Neuron (in vitro differentiated cells): ENCODE results near the gene SLC46A2.

Experiments
- H2AFZ ChIP-seq: one replicate; pipeline ENCODE4 v1.6.1; 2013; ENCODE audit warnings: low read depth, mild to moderate bottlenecking, inconsistent platforms, low read length, moderate library complexity
- H3K27me3 ChIP-seq: one replicate; pipeline ENCODE4 v1.6.1; 2013; ENCODE audit warnings: low read length; ENCODE audit not compliant: insufficient read depth
- H3K36me3 ChIP-seq: one replicate; pipeline ENCODE4 v1.6.1; 2013; ENCODE audit warnings: low read length; ENCODE audit not compliant: insufficient read depth
- H3K4me1 ChIP-seq: one replicate; pipeline ENCODE4 v1.6.1; 2013; ENCODE audit warnings: low read length; ENCODE audit not compliant: insufficient read depth
- H3K4me3 ChIP-seq: 2 replicates; pipeline ENCODE4 v1.5.1; 2013; ENCODE audit warnings: mild to moderate bottlenecking, low read length, moderate library complexity
- H3K9me3 ChIP-seq: one replicate; pipeline ENCODE4 v1.6.1; 2013; ENCODE audit warnings: low read length

SLC46A2 gene, protein sequence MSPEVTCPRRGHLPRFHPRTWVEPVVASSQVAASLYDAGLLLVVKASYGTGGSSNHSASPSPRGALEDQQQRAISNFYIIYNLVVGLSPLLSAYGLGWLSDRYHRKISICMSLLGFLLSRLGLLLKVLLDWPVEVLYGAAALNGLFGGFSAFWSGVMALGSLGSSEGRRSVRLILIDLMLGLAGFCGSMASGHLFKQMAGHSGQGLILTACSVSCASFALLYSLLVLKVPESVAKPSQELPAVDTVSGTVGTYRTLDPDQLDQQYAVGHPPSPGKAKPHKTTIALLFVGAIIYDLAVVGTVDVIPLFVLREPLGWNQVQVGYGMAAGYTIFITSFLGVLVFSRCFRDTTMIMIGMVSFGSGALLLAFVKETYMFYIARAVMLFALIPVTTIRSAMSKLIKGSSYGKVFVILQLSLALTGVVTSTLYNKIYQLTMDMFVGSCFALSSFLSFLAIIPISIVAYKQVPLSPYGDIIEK

DNA sequence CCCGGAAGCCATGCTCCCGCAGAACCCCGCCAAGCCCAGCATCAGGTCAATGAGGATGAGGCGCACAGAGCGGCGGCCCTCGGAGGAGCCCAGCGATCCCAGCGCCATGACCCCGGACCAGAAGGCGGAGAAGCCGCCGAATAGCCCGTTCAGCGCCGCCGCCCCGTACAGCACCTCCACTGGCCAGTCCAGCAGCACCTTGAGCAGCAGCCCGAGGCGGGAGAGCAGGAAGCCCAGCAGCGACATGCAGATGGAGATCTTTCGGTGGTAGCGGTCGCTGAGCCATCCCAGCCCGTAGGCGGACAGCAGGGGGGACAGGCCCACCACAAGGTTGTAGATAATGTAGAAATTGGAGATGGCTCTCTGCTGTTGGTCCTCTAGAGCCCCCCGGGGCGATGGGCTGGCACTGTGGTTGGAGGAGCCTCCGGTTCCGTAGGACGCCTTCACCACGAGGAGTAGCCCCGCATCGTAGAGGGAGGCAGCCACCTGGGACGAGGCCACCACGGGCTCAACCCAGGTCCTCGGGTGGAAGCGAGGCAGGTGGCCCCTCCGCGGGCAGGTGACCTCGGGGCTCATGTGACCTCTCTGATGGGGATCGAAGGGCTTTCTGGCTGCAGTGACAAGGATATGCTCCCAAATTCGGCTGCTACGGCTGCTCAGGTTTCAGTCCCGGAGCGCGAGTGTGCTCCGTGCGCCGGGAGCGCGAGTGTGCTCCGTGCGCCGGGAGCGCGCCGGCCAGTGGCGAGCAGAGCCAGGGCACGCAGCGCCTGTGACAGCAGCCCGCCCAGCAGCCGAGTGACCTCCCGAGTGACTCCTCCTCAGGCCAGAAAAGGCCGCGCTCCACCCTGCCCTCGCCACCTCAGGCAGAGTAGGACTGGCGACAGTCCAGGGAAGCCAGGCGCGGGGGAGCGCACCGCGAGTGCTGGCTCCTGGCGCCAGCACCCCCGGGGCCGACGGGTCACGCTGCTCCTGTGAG lies at the start of gene SLC46A2:
Gene SLC46A2 (minus strand): TSS at position 771 of the 976 bp plus-strand sequence. CDS start 195 bp downstream, at position 576.
- Histone ChIP-seq H3K27me3 (peaks cover 8% of the 10 kb centered on the region), H3K36me3 (no peaks in the 10 kb centered on the region), H3K4me1 (no peaks in the 10 kb centered on the region), H3K4me3 (peak within 1 kb of the TSS; percentile 38), H3K9me3 (peaks cover 2% of the 10 kb centered on the region), H2AFZ (no peak within 1 kb of the TSS)

DNA sequence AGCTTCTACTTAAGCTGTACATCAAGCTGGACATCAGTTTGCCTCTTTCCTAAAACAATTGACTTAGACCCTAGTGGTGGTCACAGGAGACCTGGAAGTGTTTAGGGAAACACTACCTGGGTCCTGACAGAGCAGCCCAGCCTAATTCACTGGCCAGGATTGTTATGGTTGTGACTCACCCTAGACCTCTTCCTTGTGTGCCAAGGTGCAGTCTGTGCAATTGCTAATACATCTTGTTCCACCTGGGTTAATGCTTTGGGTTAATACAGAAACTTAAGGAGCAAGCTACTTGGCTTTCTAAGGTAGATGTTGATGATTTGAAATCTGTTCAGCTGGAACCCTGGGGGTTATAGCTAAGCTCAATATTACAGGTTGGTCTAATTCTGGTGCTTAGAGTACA lies 48.7 kb upstream of the SLC46A2 start:
- Histone ChIP-seq H3K27me3 (peaks cover 2% of the 10 kb centered on the region), H3K9me3 (no peaks in the 10 kb centered on the region), H3K36me3 (no peaks in the 10 kb centered on the region), H3K4me3 (no peak overlapping the region), H3K4me1 (no peaks in the 10 kb centered on the region), H2AFZ (no peak overlapping the region)

DNA sequence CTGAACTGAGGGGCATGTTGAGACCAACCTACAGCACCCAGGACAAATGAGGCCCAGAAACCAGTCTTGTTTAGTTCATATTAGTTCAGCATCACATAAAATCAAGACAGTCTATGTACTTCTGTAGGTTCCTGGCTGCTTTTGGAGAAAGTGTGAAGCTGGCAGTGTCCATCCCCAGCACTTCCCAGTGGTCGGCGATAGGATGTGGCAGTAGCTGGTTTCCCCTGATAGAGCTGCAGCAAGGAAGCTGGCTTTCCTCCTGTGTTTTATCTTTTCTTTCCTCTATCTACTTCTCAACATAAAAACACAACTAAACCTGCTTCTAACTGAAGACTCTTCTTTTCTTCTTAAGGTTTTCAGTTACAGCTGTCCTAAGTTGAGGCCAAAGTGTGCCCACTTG lies 43.0 kb upstream of the SLC46A2 start:
- no peaks in the 10 kb centered on the region for H3K4me1 ChIP-seq
- peaks cover 9% of the 10 kb centered on the region for H3K27me3 ChIP-seq
- no peak overlapping the region for H2AFZ ChIP-seq

DNA sequence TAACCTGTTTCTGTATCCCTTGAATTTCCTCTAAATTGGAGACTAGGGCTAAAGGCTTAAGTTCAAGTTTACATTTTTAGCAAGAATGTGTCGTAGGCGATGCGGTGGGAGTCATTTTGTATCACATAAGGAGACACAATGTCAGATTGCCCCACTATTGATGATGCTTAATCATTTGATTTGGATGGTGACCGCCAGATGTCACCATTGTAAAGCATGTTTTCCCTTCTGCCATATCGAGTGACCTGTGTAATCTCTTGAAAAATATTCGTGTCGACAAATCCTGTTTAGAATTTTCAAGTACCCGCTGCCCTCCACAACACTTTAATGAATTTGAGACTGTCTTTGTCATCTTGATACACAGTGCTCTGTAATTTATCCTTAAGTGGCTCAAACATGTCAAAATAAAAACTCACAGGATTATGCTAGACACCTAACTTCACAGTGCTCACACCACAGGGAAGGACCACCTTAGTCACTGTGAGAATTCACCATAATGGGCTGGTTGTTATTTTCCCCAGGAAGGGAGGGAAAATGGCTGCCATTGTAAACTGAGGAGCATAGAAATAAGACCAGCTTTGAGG lies 34.5 kb upstream of the SLC46A2 start:
- Histone ChIP-seq H3K4me3 (no peak overlapping the region), H3K27me3 (no peaks in the 10 kb centered on the region)

More for the DNA sequence above, 43.0 kb upstream of the SLC46A2 start:
- no peak overlapping the region for H3K4me3 ChIP-seq
- H3K9me3 ChIP-seq: no peaks in the 10 kb centered on the region
- no peaks in the 10 kb centered on the region for H3K36me3 ChIP-seq

DNA sequence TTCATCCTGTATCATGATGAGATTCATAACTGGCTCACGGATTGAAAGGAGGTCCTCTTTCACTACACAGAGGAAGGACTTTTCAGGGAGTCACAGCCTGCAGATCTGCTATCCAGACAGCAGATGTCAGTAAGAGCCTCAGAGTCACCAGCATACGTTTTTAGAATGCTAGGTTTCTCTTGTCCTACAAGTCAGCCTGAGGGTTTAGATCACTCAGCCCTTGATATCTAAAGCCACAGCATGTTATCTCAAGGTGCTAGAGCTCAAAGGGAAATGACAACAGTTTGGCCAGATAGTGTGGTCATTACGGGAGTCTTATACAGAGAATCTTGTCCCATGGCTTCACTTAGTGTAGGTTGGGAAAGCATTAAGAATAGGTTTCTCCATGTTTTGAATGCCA lies 30.9 kb upstream of the SLC46A2 start:
- Histone ChIP-seq H3K9me3 (no peaks in the 10 kb centered on the region), H3K4me3 (no peak overlapping the region), H3K36me3 (no peaks in the 10 kb centered on the region), H2AFZ (no peak overlapping the region), H3K27me3 (no peaks in the 10 kb centered on the region), H3K4me1 (peaks cover 3% of the 10 kb centered on the region)

More for the DNA sequence above, 34.5 kb upstream of the SLC46A2 start:
- H3K36me3 ChIP-seq: no peaks in the 10 kb centered on the region
- peaks cover 2% of the 10 kb centered on the region for H3K9me3 ChIP-seq
- peaks cover 3% of the 10 kb centered on the region for H3K4me1 ChIP-seq
- peak overlapping the region; percentile 52 for H2AFZ ChIP-seq

DNA sequence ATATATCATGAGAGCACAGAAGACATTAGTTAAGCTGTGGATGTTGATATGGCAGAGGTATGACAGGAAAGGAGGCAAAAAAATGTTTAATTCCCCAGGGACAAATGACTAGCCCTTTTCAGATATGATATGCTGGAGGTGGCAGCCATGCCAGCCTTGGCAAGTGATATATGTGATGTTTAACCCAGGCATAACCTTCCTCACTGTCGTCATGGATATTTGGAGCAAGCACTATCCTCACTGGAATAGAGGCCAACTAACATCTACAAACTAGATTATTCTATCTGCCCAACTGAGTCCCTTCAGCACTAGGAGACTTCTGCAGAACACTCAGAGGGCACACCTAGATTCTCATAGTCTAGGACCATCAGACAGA lies 27.3 kb upstream of the SLC46A2 start:
- Histone ChIP-seq H3K27me3 (no peaks in the 10 kb centered on the region), H3K36me3 (no peaks in the 10 kb centered on the region), H2AFZ (no peak overlapping the region), H3K4me1 (no peaks in the 10 kb centered on the region), H3K9me3 (no peaks in the 10 kb centered on the region), H3K4me3 (no peak overlapping the region)

DNA sequence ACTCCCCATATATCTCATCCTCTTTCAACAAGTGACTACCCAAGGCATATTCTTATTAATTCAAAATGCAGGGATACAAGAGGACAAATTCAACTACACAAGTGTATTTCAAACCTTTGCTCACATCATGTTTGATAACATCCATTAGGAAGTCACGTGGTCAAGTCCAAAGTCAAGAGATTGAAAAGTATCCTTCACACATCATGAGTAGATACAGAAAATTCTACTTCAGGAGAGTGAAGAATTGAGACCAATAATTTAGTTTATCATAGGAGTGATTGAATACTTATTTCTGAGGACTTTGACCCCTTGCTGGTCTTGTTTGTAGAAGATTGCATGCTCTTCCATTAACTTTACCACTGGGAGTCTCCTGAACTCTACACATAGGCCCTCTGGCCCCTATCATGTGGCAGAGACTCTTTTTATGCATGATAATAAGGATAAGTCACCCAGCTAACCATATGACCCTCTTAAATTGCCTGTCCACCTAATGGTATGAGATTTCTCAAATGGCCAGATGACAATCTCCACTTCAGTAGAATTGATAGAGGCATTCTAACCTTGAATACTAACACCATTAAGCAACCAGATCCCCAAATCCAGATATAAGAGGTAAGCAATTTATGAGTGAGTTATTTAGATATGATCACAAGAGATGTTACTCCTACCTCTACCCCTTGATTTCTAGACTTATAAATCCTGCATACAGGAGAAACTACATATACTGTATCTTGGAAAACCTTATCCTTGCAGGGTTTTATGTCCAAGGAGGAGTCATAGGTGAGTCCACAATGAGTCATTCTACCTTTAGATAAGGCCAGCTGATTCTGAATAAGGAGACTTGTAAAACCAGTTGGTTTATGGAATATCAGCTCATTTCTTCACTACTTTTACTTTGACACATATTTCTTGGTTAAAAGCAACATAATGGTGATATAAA lies 26.6 kb upstream of the SLC46A2 start:
- H3K27me3 ChIP-seq: no peaks in the 10 kb centered on the region
- no peaks in the 10 kb centered on the region for H3K4me1 ChIP-seq
- no peak overlapping the region for H2AFZ ChIP-seq
- no peaks in the 10 kb centered on the region for H3K9me3 ChIP-seq
- H3K4me3 ChIP-seq: no peak overlapping the region
- H3K36me3 ChIP-seq: no peaks in the 10 kb centered on the region

DNA sequence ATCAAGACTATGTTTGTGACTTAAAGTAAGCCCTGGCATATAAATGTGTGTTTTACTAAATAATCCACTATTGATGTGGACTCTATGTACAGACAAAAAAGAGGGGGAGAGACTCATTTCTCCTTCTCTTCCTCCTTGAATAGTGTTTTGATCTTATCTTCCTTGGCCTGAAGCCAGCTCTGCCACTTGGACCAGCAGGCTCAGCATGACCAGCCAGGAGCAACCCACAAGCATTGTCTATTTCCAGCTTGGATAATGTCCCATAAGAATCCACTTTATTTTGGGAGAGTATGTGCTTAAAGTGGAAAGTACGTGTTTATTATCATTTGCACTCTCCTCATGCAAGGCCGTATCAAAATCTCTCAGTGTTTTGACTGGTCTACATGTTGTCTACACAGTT lies 23.8 kb upstream of the SLC46A2 start:
- H2AFZ ChIP-seq: no peak overlapping the region
- H3K27me3 ChIP-seq: peaks cover 5% of the 10 kb centered on the region
- H3K36me3 ChIP-seq: no peaks in the 10 kb centered on the region

DNA sequence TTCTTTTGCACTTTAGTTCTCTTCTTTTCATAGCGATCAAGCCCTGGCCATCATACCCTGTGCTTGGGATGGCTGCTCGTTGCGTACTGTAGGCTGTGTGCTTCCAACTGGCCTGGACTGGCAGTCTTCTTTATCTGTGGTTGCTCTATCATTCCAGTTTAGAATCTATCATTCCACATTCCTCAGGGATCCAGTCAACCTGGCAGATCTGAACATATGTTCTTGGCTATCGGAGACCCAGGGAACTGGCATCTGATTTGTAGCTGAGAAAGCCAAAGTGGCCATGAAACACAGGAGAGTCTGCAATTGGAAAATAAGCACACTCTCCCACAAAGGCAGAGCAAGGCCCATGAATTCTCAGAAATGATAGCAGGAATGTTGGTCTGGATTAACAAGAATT lies 22.6 kb upstream of the SLC46A2 start:
- Histone ChIP-seq H3K27me3 (peaks cover 5% of the 10 kb centered on the region), H3K9me3 (no peaks in the 10 kb centered on the region), H2AFZ (no peak overlapping the region)

More for the DNA sequence above, 23.8 kb upstream of the SLC46A2 start:
- Histone ChIP-seq H3K9me3 (no peaks in the 10 kb centered on the region), H3K4me3 (no peak overlapping the region), H3K4me1 (no peaks in the 10 kb centered on the region)

DNA sequence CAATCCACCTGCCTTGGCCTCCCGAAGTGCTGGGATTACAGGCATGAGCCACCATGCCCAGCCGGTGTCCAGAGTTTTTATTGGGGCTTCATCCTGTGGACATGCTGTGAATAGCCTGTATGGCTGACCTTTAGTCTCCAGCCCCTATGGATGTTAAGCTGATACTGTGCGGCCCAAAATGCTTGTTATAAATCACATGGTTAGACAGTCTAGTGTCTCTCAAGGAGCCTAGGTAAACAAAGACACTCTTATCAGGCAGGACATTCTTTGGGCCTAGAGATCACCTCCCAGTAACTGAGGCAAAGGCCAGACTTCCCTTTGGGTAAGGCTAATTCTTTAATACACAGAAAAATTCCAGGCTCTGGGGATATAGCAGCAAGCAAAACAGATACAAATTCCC lies 22.0 kb upstream of the SLC46A2 start:
- Histone ChIP-seq H3K4me1 (no peaks in the 10 kb centered on the region), H3K4me3 (no peak overlapping the region), H3K9me3 (no peaks in the 10 kb centered on the region), H2AFZ (no peak overlapping the region), H3K36me3 (no peaks in the 10 kb centered on the region), H3K27me3 (peaks cover 5% of the 10 kb centered on the region)

More for the DNA sequence above, 22.6 kb upstream of the SLC46A2 start:
- Histone ChIP-seq H3K4me3 (no peak overlapping the region), H3K4me1 (no peaks in the 10 kb centered on the region), H3K36me3 (no peaks in the 10 kb centered on the region)

DNA sequence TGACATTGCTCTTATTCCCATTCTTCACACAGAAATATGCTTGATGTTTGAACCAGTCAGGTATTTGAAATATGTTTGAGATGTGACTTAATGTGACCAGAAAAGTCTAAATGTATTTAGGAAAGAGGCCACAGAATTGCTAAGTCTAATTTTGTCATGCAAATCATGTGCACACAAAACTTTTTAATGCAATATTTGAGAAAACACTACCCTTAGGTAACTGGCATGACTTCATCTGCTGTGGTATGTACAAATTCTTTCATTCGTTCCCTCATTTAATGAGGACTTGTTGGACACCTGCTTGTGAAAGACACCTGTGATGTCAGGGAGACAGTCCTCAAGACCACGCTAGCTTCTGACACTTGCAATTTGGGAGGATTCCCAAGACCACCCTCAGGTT lies 21.1 kb upstream of the SLC46A2 start:
- Histone ChIP-seq H3K27me3 (peaks cover 5% of the 10 kb centered on the region), H3K4me3 (no peak overlapping the region), H3K36me3 (no peaks in the 10 kb centered on the region), H2AFZ (no peak overlapping the region), H3K9me3 (no peaks in the 10 kb centered on the region), H3K4me1 (no peaks in the 10 kb centered on the region)

DNA sequence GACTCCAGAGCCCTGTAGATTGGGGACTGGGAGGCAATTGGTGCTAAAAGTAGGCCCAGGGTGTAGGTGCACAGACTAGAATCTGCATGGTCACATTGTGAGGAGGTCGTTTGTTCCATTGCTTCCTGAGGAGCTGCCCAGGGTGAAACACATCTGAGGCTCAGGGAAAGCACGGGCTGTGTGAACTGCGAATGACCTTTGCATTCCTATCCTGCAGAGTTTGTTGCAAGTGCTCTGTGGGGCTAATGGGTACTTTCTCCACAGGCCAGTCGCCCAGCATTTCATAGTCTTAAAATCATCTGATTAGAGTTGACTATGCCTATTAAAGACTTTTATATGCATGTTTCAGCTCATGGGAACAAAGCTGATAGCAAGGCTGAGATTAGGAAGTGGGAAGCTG lies 14.4 kb upstream of the SLC46A2 start:
- H3K27me3 ChIP-seq: peaks cover 2% of the 10 kb centered on the region
- H3K4me1 ChIP-seq: no peaks in the 10 kb centered on the region
- H3K36me3 ChIP-seq: no peaks in the 10 kb centered on the region
- no peak overlapping the region for H2AFZ ChIP-seq
- H3K9me3 ChIP-seq: no peaks in the 10 kb centered on the region
- no peak overlapping the region for H3K4me3 ChIP-seq
